Activated naive CD4-positive, alpha-beta T cell treated with anti-CD3 and anti-CD28 coated beads for 36 hours (primary cell): ENCODE results near the gene BANF1. TPM values are rescaled to one million over a fixed set of nuclear protein-coding genes. Genes with fewer than 3 reads are reported as not detected.
A peak's percentile ranks its signal among the peaks of the same experiment; 100 is the strongest.

Experiments used
- CTCF ChIA-PET: fragments of 350-600 bp; sonication (Branson Sonifier 250); formaldehyde crosslinking; loops from one replicate; lab custom pipeline; 2021; ENCODE audit warnings: antibody characterized with exemption; lab: Charles Lee
- DNase-seq: peaks from one replicate; pipeline ENCODE4 v3.0.0-alpha.2; 2020
- H3K27ac Mint-ChIP-seq: one replicate; pipeline ENCODE4 v1.8.0; 2021; ENCODE audit warnings: mild to moderate bottlenecking, mixed read lengths
- H3K27me3 Mint-ChIP-seq: one replicate; pipeline ENCODE4 v1.8.0; 2021; ENCODE audit warnings: low read depth, mixed read lengths
- H3K36me3 Mint-ChIP-seq: one replicate; pipeline ENCODE4 v1.8.0; 2021; ENCODE audit warnings: low read depth, mixed read lengths
- H3K4me1 Mint-ChIP-seq: one replicate; pipeline ENCODE4 v1.8.0; 2021; ENCODE audit warnings: low read depth, mixed read lengths
- H3K4me3 Mint-ChIP-seq: one replicate; pipeline ENCODE4 v1.8.0; 2021; ENCODE audit warnings: mild to moderate bottlenecking, moderate library complexity, mixed read lengths
- H3K9me3 Mint-ChIP-seq: one replicate; pipeline ENCODE4 v1.8.0; 2021; ENCODE audit warnings: mixed read lengths
- intact Hi-C: fragments of 100-400 bp; cut with micrococcal nuclease; formaldehyde crosslinking; loops from one replicate; pipeline ENCODE4 v1.15.1; 2023
- total RNA-seq, 2 experiments: library from RNA; stranded (reverse); gene quantifications; one replicate each; pipeline ENCODE4 v1.2.3, GENCODE V29; 2021

BANF1 gene
- total RNA-seq, 2 experiments from 2014 or later: 347 to 369 TPM

GRCh38 chr11:66047541-66048365 lies 45.5 kb downstream of the BANF1 start:
- intact Hi-C loops: no loop called here
- Mint-ChIP-seq H3K36me3 (peaks cover 7% of the 10 kb centered on the region), H3K4me1 (peaks cover 36% of the 10 kb centered on the region), H3K27ac (no peak overlapping the region), H3K4me3 (no peak overlapping the region), H3K9me3 (no peaks in the 10 kb centered on the region), H3K27me3 (peaks cover 7% of the 10 kb centered on the region)
- no peak for DNase-seq
- CTCF ChIA-PET: interaction anchor here (0.8 to 5.3 kb wide), 4 partner anchors 9 to 26 kb away, joined by 3 to 37 read pairs (median 12); no protein-coding TSS in a partner anchor

DNA sequence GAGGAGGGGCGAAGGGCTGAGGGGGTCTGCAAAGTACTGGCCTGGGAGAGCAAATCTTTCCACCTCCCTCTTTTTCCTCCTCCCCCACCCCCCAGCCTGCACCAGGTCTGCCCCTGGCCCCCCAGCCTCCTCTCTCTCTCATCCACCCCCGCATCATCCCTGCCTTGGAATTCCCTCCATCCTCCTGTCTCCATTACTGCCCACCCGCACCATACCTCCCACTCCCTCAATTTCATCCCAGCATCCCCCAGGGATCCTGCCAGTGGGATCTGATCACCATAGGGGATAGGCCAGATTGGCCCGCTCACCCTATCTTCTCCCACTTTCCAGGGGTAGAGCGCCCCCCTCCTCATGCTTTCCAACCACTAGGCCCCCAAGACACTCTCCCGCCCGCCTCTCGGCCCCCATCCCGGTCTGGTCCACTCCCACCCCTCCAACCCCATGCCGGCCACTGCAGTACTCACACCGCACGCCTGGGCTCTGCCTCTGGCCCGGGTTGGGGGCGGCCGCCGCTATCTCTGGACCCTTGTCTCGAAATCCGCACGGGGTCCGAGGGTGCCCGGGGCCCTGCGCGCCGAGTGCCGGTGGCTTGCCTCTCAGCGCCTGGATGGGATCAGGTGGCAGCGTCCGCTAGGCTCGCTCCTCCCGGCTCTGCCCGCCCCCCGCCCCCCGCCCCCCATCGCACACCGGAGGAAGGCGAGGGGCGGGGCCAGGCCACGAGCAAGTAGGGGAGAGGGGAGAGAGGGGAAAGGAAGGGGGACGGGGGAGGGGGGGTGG lies 46.4 kb downstream of the BANF1 start, which contains the start of gene GAL3ST3:
Gene GAL3ST3, minus strand, starts transcription at position 615 of the 777 bp plus-strand sequence. CDS start 3,746 bp downstream, outside the sequence.
- CTCF ChIA-PET: interaction anchor here (5.3 kb wide), 1 partner anchor 19 kb away, joined by 37 read pairs; no protein-coding TSS in a partner anchor
- no peak within 1 kb of the TSS for H3K4me3 Mint-ChIP-seq
- intact Hi-C loops: no loop called here
- peaks cover 13% of the 10 kb centered on the region for H3K36me3 Mint-ChIP-seq
- H3K9me3 Mint-ChIP-seq: no peaks in the 10 kb centered on the region
- H3K4me1 Mint-ChIP-seq: peaks cover 43% of the 10 kb centered on the region
- no peak within 1 kb of the TSS for H3K27ac Mint-ChIP-seq
- DNase-seq: no peak
- H3K27me3 Mint-ChIP-seq: peaks cover 7% of the 10 kb centered on the region

GRCh38 chr11:66050581-66051231 lies 48.4 kb downstream of the BANF1 start:
- CTCF ChIA-PET: interaction anchor here (0.5 to 6.7 kb wide), 9 partner anchors 11 to 302 kb away, joined by 3 to 58 read pairs (median 5); no protein-coding TSS in a partner anchor
- Mint-ChIP-seq H3K9me3 (no peaks in the 10 kb centered on the region), H3K36me3 (peaks cover 22% of the 10 kb centered on the region), H3K27me3 (peaks cover 7% of the 10 kb centered on the region), H3K27ac (peak overlapping the region; percentile 96), H3K4me1 (peaks cover 40% of the 10 kb centered on the region), H3K4me3 (peak overlapping the region; percentile 99)
- intact Hi-C loops: loop anchor here (5.0 kb wide), 1 partner anchor 158 kb away; the partner anchor contains the start of gene CCDC85B
- no peak for DNase-seq

DNA sequence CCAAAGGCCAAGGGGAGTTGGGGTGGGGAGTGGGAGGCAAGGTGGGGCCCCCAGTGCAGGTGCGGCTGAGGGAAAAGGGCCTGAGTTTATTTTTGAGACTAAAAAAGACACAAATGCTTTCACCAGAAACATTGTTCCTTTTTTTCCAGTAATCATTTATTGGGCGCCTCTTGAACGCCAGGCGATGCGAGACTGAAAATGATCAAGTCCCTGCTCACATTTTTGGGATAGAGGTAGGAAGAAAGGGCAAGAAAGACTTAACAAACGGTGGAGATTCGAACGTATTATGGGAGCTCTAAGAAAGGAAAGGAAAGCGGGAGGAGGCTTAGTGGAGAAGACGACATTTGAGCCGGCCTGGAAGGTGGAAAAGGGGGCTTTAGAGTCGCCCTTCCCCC lies 49.1 kb downstream of the BANF1 start:
- peaks cover 26% of the 10 kb centered on the region for H3K36me3 Mint-ChIP-seq
- H3K9me3 Mint-ChIP-seq: no peaks in the 10 kb centered on the region
- H3K4me1 Mint-ChIP-seq: peaks cover 39% of the 10 kb centered on the region
- DNase-seq: no peak
- H3K27me3 Mint-ChIP-seq: peaks cover 7% of the 10 kb centered on the region
- CTCF ChIA-PET: interaction anchor here (0.5 to 6.7 kb wide), 11 partner anchors 9 to 302 kb away, joined by 3 to 58 read pairs (median 4); partner anchors contain the start of gene PACS1
- peak overlapping the region; percentile 96 for H3K27ac Mint-ChIP-seq
- intact Hi-C loops: loop anchor here (5.0 kb wide), 1 partner anchor 159 kb away; the partner anchor contains the start of gene CCDC85B
- H3K4me3 Mint-ChIP-seq: peak overlapping the region; percentile 99

DNA sequence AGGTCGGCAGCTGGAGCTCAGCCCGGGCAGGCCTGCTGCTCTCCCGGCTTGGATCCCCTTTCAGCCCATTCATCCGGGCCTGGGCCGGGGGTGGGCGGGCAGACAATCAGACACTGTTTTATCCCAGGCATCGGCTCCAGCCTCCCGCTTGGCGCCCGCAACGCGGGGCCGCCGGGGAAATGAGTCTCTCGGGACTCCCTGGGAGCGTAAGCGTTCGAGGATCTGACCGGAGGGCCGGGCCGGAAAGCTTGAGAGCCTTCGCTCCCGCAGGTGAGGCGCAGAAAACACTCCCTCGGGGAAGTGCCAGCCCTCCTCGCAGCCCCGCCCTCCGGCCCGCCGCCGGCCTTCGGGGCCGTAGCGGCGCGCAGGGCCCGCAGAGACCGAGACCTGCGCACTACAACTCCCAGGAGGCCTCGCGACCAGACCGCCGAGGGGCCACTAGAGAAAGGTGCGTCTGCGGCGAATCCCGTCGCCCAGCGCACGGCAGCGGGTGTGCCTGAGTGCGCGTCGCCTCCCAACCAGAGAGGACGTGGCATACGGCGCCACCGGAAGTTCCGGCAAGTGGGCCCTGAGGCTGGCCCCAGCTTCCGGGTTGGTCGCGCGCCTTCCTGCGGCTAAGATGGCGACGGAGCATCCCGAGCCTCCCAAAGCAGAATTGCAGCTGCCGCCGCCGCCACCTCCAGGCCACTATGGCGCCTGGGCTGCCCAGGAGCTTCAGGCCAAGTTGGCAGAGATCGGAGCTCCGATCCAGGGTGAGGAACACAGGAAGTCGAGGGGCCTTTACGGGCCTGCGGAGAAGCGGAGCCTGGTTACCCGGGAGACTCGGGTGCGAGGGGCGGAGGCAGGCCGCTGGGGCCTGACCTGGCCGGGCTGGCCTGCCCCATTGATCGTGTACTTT lies 49.7 kb downstream of the BANF1 start, which contains the start of gene SF3B2:
Gene SF3B2, plus strand, starts transcription at position 599 of the 898 bp plus-strand sequence. Its CDS starts 21 bp downstream, at position 620.
- peaks cover 7% of the 10 kb centered on the region for H3K27me3 Mint-ChIP-seq
- peak within 1 kb of the TSS; percentile 99 for H3K4me3 Mint-ChIP-seq
- H3K36me3 Mint-ChIP-seq: peaks cover 29% of the 10 kb centered on the region
- no peaks in the 10 kb centered on the region for H3K9me3 Mint-ChIP-seq
- peaks cover 41% of the 10 kb centered on the region for H3K4me1 Mint-ChIP-seq
- CTCF ChIA-PET: interaction anchor here (0.6 to 6.7 kb wide), 16 partner anchors 7 to 340 kb away, joined by 3 to 58 read pairs (median 3); partner anchors contain the start of genes KAT5 and PACS1
- intact Hi-C loops: loop anchor here (1.0 to 5.0 kb wide), 7 partner anchors 17 to 206 kb away; partner anchors contain the start of genes BANF1, C11orf68, CCDC85B and DRAP1
- peak; percentile 98 for DNase-seq
- H3K27ac Mint-ChIP-seq: peak within 1 kb of the TSS; percentile 96

DNA sequence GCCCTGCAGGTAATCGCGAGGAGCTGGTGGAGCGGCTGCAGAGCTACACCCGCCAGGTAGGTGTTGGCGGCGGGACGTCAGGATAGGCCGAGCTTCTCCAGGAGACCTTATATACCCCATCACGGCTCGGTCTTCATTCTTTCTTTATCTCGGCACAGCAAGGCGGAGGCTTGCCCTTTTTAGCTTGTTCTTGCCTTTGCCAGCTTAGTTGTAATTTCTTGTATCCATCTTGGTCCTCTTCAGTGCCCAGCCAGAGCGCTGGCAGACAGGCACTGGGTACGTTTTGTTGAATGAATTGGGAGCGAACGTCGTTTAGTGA lies 50.3 kb downstream of the BANF1 start:
- Mint-ChIP-seq H3K4me1 (peaks cover 41% of the 10 kb centered on the region), H3K27me3 (peaks cover 7% of the 10 kb centered on the region), H3K9me3 (no peaks in the 10 kb centered on the region), H3K36me3 (peaks cover 33% of the 10 kb centered on the region), H3K4me3 (peak overlapping the region; percentile 99), H3K27ac (peak overlapping the region; percentile 96)
- CTCF ChIA-PET: interaction anchor here (0.6 to 6.7 kb wide), 13 partner anchors 7 to 340 kb away, joined by 3 to 58 read pairs (median 3); partner anchors contain the start of gene KAT5
- DNase-seq: no peak
- intact Hi-C loops: loop anchor here (1.0 to 5.0 kb wide), 7 partner anchors 17 to 206 kb away; partner anchors contain the start of genes BANF1, C11orf68, CCDC85B and DRAP1

Other genes with a start within 250 kb of the BANF1 start
- 1 to 10 TPM; 6.2 to 6.3 TPM for gene AP5B1, start 221.5 kb upstream of the BANF1 start, total RNA-seq
- gene OVOL1, start 215.4 kb upstream of the BANF1 start, total RNA-seq: not detected
- gene SNX32, start 168.5 kb upstream of the BANF1 start, total RNA-seq: 1 to 10 TPM; 1.5 to 2.0 TPM
- gene CFL1, start 144.3 kb upstream of the BANF1 start, total RNA-seq: 1,000 to 10,000 TPM; 1,043 to 1,085 TPM
- 10 to 100 TPM; 51.4 to 54.7 TPM for gene MUS81, start 142.1 kb upstream of the BANF1 start, total RNA-seq
- gene EFEMP2, start 129.7 kb upstream of the BANF1 start, total RNA-seq: 10 to 100 TPM; 10.1 to 11.5 TPM
- gene CTSW, start 122.7 kb upstream of the BANF1 start, total RNA-seq: under 1 TPM; 0.91 to 0.95 TPM
- gene FIBP, start 114.0 kb upstream of the BANF1 start, total RNA-seq: 10 to 100 TPM; 83.1 to 86.6 TPM
- gene CCDC85B, start 111.8 kb upstream of the BANF1 start, total RNA-seq: 10 to 100 TPM; 27.6 to 29.0 TPM
- 1 to 10 TPM; 8.2 TPM for gene FOSL1, start 102.1 kb upstream of the BANF1 start, total RNA-seq
- 10 to 100 TPM; 20.0 to 21.9 TPM for gene C11orf68, start 83.4 kb upstream of the BANF1 start, total RNA-seq
- gene DRAP1, start 83.1 kb upstream of the BANF1 start, total RNA-seq: 100 to 1,000 TPM; 117 to 134 TPM
- not detected for gene TSGA10IP, start 57.0 kb upstream of the BANF1 start, total RNA-seq
- gene SART1, start 40.8 kb upstream of the BANF1 start, total RNA-seq: 10 to 100 TPM; 50.1 to 59.9 TPM
- 10 to 100 TPM; 31.2 to 31.7 TPM for gene EIF1AD, start 346 bp upstream of the BANF1 start, total RNA-seq
- not detected for gene CST6, start 9.5 kb downstream of the BANF1 start, total RNA-seq
- not detected for gene CATSPER1, start 24.0 kb downstream of the BANF1 start, total RNA-seq
- gene GAL3ST3, start 46.7 kb downstream of the BANF1 start, total RNA-seq: under 1 TPM in 1 of 2 experiments, not detected in 1; 0.17 TPM
- 100 to 1,000 TPM; 319 to 321 TPM for gene SF3B2, start 49.9 kb downstream of the BANF1 start, total RNA-seq
- gene PACS1, start 67.8 kb downstream of the BANF1 start, total RNA-seq: 10 to 100 TPM; 77.8 to 80.7 TPM